GM21619 (cell line): ENCODE measurements around the gene PCBD1.

Source experiments
- ATAC-seq: cut with Tn5 transposase; IDR thresholded peaks from one replicate; pipeline ENCODE4 v1.9.1; 2021; ENCODE audit not compliant: unreplicated experiment

The PCBD1 gene

DNA sequence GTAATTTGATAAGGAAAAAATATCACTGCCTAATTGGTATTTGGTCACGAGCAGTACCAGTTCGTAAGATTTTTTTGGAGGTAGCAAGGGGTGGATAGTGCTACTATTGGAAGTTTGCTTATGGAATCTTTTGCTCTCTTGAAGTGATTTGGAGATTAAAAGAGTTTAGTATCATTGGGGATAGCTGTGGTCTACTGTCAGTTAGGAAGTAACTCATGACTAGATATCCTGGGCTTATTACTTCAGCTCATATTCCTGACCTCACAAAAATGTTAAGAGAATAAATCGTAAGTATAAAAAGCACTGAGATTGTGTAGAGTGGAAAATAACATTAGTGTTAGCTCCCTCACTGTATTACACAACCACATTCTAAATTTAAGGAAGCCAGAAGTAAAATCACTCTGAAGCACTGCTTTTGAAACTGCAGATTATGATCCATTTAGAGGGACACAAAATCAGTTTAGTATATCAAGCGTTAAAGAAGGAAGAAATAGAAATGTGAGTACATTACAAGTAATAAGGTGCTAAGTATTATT lies 50.0 kb downstream of the PCBD1 start:
- no peak for ATAC-seq

- no peak for ATAC-seq
Measured at GRCh38 chr10:70837660-70838059, 50.7 kb downstream of the PCBD1 start.

DNA sequence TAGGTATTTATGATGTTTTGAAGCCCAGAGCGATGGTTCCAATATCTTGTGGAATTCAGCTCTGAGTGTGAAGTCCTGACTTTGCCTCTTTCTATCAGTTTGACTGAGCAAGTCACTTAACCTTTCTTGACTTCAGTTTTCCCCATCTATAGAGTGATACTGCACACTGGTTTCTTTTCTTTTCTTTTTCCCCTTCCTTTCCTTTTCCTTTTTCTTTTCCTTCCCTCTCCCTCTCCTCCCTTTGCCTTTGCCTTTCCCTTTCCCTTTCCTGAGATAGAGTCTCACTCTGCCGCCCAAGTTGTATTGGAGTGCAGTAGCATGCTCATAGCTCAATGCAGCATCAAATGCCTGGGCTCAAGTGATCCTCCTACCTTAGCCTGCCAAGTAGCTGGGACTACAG lies 52.0 kb downstream of the PCBD1 start:
- no peak for ATAC-seq

GRCh38 chr10:70834441-70835151 lies 53.8 kb downstream of the PCBD1 start:
- no peak for ATAC-seq

GRCh38 chr10:70834021-70834420 lies 54.3 kb downstream of the PCBD1 start:
- no peak for ATAC-seq

GRCh38 chr10:70833601-70834000 lies 54.8 kb downstream of the PCBD1 start:
- ATAC-seq = no peak
